HEK293 (cell line): ENCODE measurements around the gene MAGI1.

Source experiments
- CTCF ChIA-PET: fragments of 350-600 bp; formaldehyde crosslinking; extraction: SDS; loops from one replicate; lab custom pipeline; 2021; ENCODE audit warnings: antibody characterized with exemption; lab: Yijun Ruan, JAX
- POLR2A ChIA-PET: fragments of 300-600 bp; formaldehyde crosslinking; extraction: SDS; loops from one replicate; lab custom pipeline; 2020; ENCODE audit warnings: antibody characterized with exemption, inconsistent platforms; lab: Yijun Ruan, JAX
- H3K27ac ChIP-seq: fragments of 200-500 bp; sonication (Bioruptor generic); 2 replicates; pipeline ENCODE4 v1.5.1; 2014; ENCODE audit warnings: low read depth, low read length, control low read depth, inconsistent platforms; ENCODE audit errors: extremely low read depth
- H3K36me3 ChIP-seq, 2 experiments: fragments of 200-500 bp in 1 of 2; sonication (Bioruptor generic) in 1 of 2; 1 replicate in 1 of 2; 2 replicates in 1 of 2; pipeline ENCODE4 v1.5.1; 2014 to 2017; ENCODE audit warnings: inconsistent platforms in 2 of 2, low read length in 2 of 2; ENCODE audit not compliant: control insufficient read depth in 2 of 2, insufficient read depth in 1 of 2
- H3K4me1 ChIP-seq: fragments of 200-500 bp; sonication (Bioruptor generic); 2 replicates; pipeline ENCODE4 v1.5.1; 2014; ENCODE audit warnings: mild to moderate bottlenecking, low read length, inconsistent platforms; ENCODE audit not compliant: control insufficient read depth, insufficient read depth
- H3K4me3 ChIP-seq: 2 replicates; pipeline ENCODE4 v1.5.1; 2011; ENCODE audit warnings: low read depth, mild to moderate bottlenecking, control low read depth, low read length, moderate library complexity
- H3K9me3 ChIP-seq: fragments of 200-500 bp; sonication (Bioruptor generic); 2 replicates; pipeline ENCODE4 v1.5.1; 2014; ENCODE audit warnings: low read depth, low read length, inconsistent platforms; ENCODE audit not compliant: control insufficient read depth, insufficient read depth
- KLF1 ChIP-seq: fragments of 450-650 bp; formaldehyde crosslinking; IDR thresholded peaks from 2 replicates; pipeline ENCODE4 v1.5.1; 2016; ENCODE audit warnings: missing biosample characterization, missing genetic modification characterization
- OSR2 ChIP-seq: fragments of 450-650 bp; formaldehyde crosslinking; IDR thresholded peaks from 2 replicates; pipeline ENCODE4 v1.5.1; 2016; ENCODE audit warnings: missing biosample characterization, missing genetic modification characterization
- SCRT2 ChIP-seq: fragments of 450-650 bp; formaldehyde crosslinking; IDR thresholded peaks from 2 replicates; pipeline ENCODE4 v1.5.1; 2016; ENCODE audit warnings: missing biosample characterization, missing genetic modification characterization
- SP3 ChIP-seq: fragments of 450-650 bp; formaldehyde crosslinking; IDR thresholded peaks from 2 replicates; pipeline ENCODE4 v1.5.1; 2016; ENCODE audit warnings: missing biosample characterization, missing genetic modification characterization
- SP7 ChIP-seq: fragments of 450-650 bp; formaldehyde crosslinking; IDR thresholded peaks from 2 replicates; pipeline ENCODE4 v1.5.1; 2016; ENCODE audit warnings: missing biosample characterization, missing genetic modification characterization
- ZNF114 ChIP-seq: fragments of 450-650 bp; formaldehyde crosslinking; IDR thresholded peaks from 2 replicates; pipeline ENCODE4 v1.5.0; 2017; ENCODE audit warnings: missing biosample characterization, missing genetic modification characterization
- ZNF16 ChIP-seq: fragments of 450-650 bp; formaldehyde crosslinking; IDR thresholded peaks from 2 replicates; pipeline ENCODE4 v1.5.1; 2016; ENCODE audit warnings: low read depth, missing biosample characterization, missing genetic modification characterization
- ZNF510 ChIP-seq: fragments of 450-650 bp; formaldehyde crosslinking; IDR thresholded peaks from 2 replicates; pipeline ENCODE4 v1.5.1; 2018; ENCODE audit warnings: mild to moderate bottlenecking, missing genetic modification characterization, missing biosample characterization; ENCODE audit not compliant: insufficient replicate concordance
- ZNF777 ChIP-seq: fragments of 450-650 bp; formaldehyde crosslinking; IDR thresholded peaks from 2 replicates; pipeline ENCODE4 v1.5.1; 2017; ENCODE audit warnings: missing biosample characterization, missing genetic modification characterization, borderline replicate concordance
- TF ChIP-seq, protein P1 (sequence below): fragments of 450-650 bp; formaldehyde crosslinking; IDR thresholded peaks from 2 replicates; pipeline ENCODE4 v1.5.1; 2016; ENCODE audit warnings: missing biosample characterization, missing genetic modification characterization
- TF ChIP-seq, protein P2 (sequence below): sonication (generic); formaldehyde crosslinking; IDR thresholded peaks from 2 replicates; pipeline ENCODE4 v1.8.1; 2022; ENCODE audit warnings: mild to moderate bottlenecking, moderate library complexity, missing genetic modification reagents
- TF ChIP-seq, protein P3 (sequence below): fragments of 450-650 bp; formaldehyde crosslinking; IDR thresholded peaks from 2 replicates; pipeline ENCODE4 v1.5.1; 2017; ENCODE audit warnings: missing biosample characterization, mild to moderate bottlenecking, missing genetic modification characterization, moderate library complexity
- TF ChIP-seq, protein P4 (sequence below): fragments of 450-650 bp; formaldehyde crosslinking; IDR thresholded peaks from 2 replicates; pipeline ENCODE4 v1.5.1; 2016; ENCODE audit warnings: missing biosample characterization, missing genetic modification characterization
- TF ChIP-seq, protein P5 (sequence below): fragments of 450-650 bp; formaldehyde crosslinking; IDR thresholded peaks from 2 replicates; pipeline ENCODE4 v1.5.1; 2016; ENCODE audit warnings: missing biosample characterization, missing genetic modification characterization

The MAGI1 gene

DNA sequence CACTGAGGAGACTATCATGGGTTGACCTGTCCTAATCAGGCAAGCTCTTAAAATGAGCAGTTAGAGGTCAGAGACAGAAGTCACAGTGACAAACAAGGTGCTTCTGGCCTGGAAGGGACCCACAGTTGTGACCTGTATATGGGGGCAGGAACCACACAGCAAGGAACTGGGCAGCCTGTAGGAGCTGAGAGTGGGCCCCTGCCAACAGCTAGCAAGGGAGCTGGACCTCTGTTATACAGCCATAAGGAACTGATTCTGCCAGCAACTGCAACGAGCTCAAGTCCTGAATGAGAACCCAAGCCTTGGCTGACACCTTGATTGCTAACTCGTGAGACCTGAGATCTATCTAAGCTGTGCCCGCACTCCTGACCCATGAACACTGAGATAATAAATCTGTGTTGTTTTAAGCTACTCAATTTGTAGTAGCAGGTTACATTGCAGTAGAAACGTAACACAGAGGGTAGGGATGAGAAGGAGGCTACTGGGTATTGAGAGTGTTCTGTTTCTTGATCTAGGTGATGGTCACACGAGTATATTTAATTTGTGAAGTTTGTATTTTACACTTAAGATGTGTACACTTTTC lies 44.5 kb upstream of the MAGI1 start:
- Histone ChIP-seq H3K4me3 (no peak overlapping the region), H3K4me1 (no peaks in the 10 kb centered on the region), H3K27ac (no peak overlapping the region), H3K9me3 (no peaks in the 10 kb centered on the region)
- POLR2A ChIA-PET = no interaction called here
- CTCF ChIA-PET = interaction anchor here (0.5 kb wide), 1 partner anchor 296 kb away, joined by 3 read pairs; no protein-coding TSS in a partner anchor
- TF ChIP-seq OSR2 (tag by site-specific recombination) (peak; percentile 93), ZNF510 (tag by site-specific recombination) (no peak)
- TF ChIP-seq, protein P1, sequence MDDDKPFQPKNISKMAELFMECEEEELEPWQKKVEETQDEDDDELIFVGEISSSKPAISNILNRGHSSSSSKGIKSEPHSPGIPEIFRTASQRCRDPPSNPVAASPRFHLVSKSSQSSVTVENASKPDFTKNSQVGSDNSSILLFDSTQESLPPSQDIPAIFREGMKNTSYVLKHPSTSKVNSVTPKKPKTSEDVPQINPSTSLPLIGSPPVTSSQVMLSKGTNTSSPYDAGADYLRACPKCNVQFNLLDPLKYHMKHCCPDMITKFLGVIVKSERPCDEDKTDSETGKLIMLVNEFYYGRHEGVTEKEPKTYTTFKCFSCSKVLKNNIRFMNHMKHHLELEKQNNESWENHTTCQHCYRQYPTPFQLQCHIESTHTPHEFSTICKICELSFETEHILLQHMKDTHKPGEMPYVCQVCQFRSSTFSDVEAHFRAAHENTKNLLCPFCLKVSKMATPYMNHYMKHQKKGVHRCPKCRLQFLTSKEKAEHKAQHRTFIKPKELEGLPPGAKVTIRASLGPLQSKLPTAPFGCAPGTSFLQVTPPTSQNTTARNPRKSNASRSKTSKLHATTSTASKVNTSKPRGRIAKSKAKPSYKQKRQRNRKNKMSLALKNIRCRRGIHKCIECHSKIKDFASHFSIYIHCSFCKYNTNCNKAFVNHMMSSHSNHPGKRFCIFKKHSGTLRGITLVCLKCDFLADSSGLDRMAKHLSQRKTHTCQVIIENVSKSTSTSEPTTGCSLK (tag by site-specific recombination) = no peak
- TF ChIP-seq, all 188 proteins: peak for 1
- H3K36me3 ChIP-seq = no peaks in the 10 kb centered on the region

DNA sequence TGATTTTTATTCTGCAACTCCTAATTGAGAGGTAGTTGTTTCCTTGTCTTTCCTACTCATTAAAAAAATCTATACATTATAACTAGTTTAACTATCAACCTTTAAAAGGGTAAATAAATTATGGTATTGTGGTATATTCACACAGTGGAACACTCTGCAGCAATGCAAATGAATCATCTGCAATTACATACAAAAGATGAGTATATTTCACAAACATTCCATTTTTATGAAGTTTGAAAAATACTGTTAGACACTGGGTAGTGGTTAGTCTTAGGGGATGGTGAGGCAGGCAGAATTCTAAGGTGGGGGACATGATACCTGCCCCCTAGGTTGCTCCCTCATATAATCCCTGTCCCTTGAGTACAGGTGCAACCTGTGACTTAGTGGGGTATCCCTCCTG lies 44.0 kb upstream of the MAGI1 start:
- ChIA-PET CTCF (no interaction called here), POLR2A (no interaction called here)
- Histone ChIP-seq H3K4me3 (no peak overlapping the region), H3K36me3 (no peaks in the 10 kb centered on the region), H3K4me1 (no peaks in the 10 kb centered on the region), H3K9me3 (no peaks in the 10 kb centered on the region), H3K27ac (no peak overlapping the region)
- TF ChIP-seq SP3 (tag by site-specific recombination) (no peak), ZNF777 (tag by site-specific recombination) (no peak), SP7 (tag by site-specific recombination) (no peak), KLF1 (tag by site-specific recombination) (no peak), ZNF114 (no peak), ZNF16 (no peak), SCRT2 (no peak)
- TF ChIP-seq, protein P2, sequence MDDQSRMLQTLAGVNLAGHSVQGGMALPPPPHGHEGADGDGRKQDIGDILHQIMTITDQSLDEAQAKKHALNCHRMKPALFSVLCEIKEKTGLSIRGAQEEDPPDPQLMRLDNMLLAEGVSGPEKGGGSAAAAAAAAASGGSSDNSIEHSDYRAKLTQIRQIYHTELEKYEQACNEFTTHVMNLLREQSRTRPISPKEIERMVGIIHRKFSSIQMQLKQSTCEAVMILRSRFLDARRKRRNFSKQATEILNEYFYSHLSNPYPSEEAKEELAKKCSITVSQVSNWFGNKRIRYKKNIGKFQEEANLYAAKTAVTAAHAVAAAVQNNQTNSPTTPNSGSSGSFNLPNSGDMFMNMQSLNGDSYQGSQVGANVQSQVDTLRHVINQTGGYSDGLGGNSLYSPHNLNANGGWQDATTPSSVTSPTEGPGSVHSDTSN (CRISPR knock-in tag) = no peak
- TF ChIP-seq, protein P3, sequence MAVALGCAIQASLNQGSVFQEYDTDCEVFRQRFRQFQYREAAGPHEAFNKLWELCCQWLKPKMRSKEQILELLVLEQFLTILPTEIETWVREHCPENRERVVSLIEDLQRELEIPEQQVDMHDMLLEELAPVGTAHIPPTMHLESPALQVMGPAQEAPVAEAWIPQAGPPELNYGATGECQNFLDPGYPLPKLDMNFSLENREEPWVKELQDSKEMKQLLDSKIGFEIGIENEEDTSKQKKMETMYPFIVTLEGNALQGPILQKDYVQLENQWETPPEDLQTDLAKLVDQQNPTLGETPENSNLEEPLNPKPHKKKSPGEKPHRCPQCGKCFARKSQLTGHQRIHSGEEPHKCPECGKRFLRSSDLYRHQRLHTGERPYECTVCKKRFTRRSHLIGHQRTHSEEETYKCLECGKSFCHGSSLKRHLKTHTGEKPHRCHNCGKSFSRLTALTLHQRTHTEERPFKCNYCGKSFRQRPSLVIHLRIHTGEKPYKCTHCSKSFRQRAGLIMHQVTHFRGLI (tag by site-specific recombination) = no peak
- TF ChIP-seq, protein P4, sequence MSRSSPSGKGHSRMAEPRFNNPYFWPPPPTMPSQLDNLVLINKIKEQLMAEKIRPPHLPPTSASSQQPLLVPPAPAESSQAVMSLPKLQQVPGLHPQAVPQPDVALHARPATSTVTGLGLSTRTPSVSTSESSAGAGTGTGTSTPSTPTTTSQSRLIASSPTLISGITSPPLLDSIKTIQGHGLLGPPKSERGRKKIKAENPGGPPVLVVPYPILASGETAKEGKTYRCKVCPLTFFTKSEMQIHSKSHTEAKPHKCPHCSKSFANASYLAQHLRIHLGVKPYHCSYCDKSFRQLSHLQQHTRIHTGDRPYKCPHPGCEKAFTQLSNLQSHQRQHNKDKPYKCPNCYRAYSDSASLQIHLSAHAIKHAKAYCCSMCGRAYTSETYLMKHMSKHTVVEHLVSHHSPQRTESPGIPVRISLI = no peak
- TF ChIP-seq, protein P5, sequence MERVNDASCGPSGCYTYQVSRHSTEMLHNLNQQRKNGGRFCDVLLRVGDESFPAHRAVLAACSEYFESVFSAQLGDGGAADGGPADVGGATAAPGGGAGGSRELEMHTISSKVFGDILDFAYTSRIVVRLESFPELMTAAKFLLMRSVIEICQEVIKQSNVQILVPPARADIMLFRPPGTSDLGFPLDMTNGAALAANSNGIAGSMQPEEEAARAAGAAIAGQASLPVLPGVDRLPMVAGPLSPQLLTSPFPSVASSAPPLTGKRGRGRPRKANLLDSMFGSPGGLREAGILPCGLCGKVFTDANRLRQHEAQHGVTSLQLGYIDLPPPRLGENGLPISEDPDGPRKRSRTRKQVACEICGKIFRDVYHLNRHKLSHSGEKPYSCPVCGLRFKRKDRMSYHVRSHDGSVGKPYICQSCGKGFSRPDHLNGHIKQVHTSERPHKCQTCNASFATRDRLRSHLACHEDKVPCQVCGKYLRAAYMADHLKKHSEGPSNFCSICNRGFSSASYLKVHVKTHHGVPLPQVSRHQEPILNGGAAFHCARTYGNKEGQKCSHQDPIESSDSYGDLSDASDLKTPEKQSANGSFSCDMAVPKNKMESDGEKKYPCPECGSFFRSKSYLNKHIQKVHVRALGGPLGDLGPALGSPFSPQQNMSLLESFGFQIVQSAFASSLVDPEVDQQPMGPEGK (tag by site-specific recombination) = no peak
